ENCODE data around the gene ZNRD2.
A peak's percentile ranks its signal among the peaks of the same experiment; 100 is the strongest.

Gene ZNRD2

GRCh38 chr11:65528819-65529350, 41.4 kb upstream of the ZNRD2 start:
- Histone ChIP-seq H3K79me2 (ENCODE audit: control insufficient read depth, insufficient read depth, low read length, poor library complexity) (peaks cover 10% of the 10 kb centered on the region), H3K4me2 (ENCODE audit: low read length) (no peak overlapping the region), H3K79me1 (ENCODE audit: low read length) (peaks cover 10% of the 10 kb centered on the region), H3K27me3 (ENCODE audit: insufficient read depth, low read length) (no peaks in the 10 kb centered on the region), H3K9me3 (ENCODE audit: insufficient read depth, low read depth, low read length) (peaks cover 2% of the 10 kb centered on the region), H4K12ac (ENCODE audit: low read depth, low read length) (no peak overlapping the region), H3K36me3 (ENCODE audit: control insufficient read depth in 1 of 2, insufficient read depth in 2 of 2, low read length in 2 of 2) (peaks cover 64 to 67% of the 10 kb centered on the region in 2 experiments), H4K91ac (ENCODE audit: low read depth, low read length) (no peak overlapping the region), H3K4me3 (ENCODE audit: low read depth, low read length) (no peak overlapping the region), H2AFZ (ENCODE audit: insufficient read depth, low read length, poor library complexity) (no peak overlapping the region), H4K8ac (ENCODE audit: low read depth, low read length) (no peak overlapping the region), H3K14ac (ENCODE audit: low read length) (no peak overlapping the region), H3K27ac (ENCODE audit: low read depth, low read length) (no peak overlapping the region), H3K4me1 (ENCODE audit: control insufficient read depth in 1 of 2, insufficient read depth in 2 of 2, low read length in 2 of 2) (peaks cover 12 to 16% of the 10 kb centered on the region in 2 experiments), H2BK5ac (ENCODE audit: low read depth, low read length, poor library complexity) (no peak overlapping the region), H3K18ac (ENCODE audit: low read length) (no peak overlapping the region), H3K9ac (ENCODE audit: low read length) (no peak overlapping the region), H3K23ac (ENCODE audit: low read length) (no peak overlapping the region), H2AK5ac (ENCODE audit: low read length) (no peak overlapping the region), H2BK12ac (ENCODE audit: low read length) (no peak overlapping the region), H3K4ac (ENCODE audit: low read depth, low read length) (no peak overlapping the region), H2BK120ac (ENCODE audit: insufficient read depth, low read length, poor library complexity) (no peak overlapping the region)
- no peak for DNase-seq
- no CpG with 5 or more reads among the region's 12 CpGs for WGBS (ENCODE audit: extremely low coverage, insufficient coverage, insufficient read length)

GRCh38 chr11:65529475-65530156, 40.7 kb upstream of the ZNRD2 start:
- H3K14ac ChIP-seq (ENCODE audit: low read length) = no peak overlapping the region

GRCh38 chr11:65530157-65530496, 40.1 kb upstream of the ZNRD2 start:
- H3K14ac ChIP-seq (ENCODE audit: low read length) = no peak overlapping the region
- H2BK120ac ChIP-seq (ENCODE audit: insufficient read depth, low read length, poor library complexity) = no peak overlapping the region
- H2AK5ac ChIP-seq (ENCODE audit: low read length) = no peak overlapping the region
- WGBS (ENCODE audit: extremely low coverage, insufficient coverage, insufficient read length) = no CpG with 5 or more reads among the region's 5 CpGs
- H2BK12ac ChIP-seq (ENCODE audit: low read length) = no peak overlapping the region
- no peak overlapping the region for H3K9ac ChIP-seq (ENCODE audit: low read length)
- no peak overlapping the region for H4K12ac ChIP-seq (ENCODE audit: low read depth, low read length)
- no peak overlapping the region for H2BK5ac ChIP-seq (ENCODE audit: low read depth, low read length, poor library complexity)
- H3K27me3 ChIP-seq (ENCODE audit: insufficient read depth, low read length) = no peaks in the 10 kb centered on the region
- H4K91ac ChIP-seq (ENCODE audit: low read depth, low read length) = no peak overlapping the region
- no peak overlapping the region for H3K27ac ChIP-seq (ENCODE audit: low read depth, low read length)
- peaks cover 6% of the 10 kb centered on the region for H3K79me1 ChIP-seq (ENCODE audit: low read length)
- no peak overlapping the region for H2AFZ ChIP-seq (ENCODE audit: insufficient read depth, low read length, poor library complexity)
- peak in 1 of 2 donors; percentile 19 for DNase-seq
- no peak overlapping the region for H4K8ac ChIP-seq (ENCODE audit: low read depth, low read length)
- H3K4ac ChIP-seq (ENCODE audit: low read depth, low read length) = no peak overlapping the region
- H3K18ac ChIP-seq (ENCODE audit: low read length) = no peak overlapping the region
- H3K4me3 ChIP-seq (ENCODE audit: low read depth, low read length) = no peak overlapping the region
- no peak overlapping the region for H3K4me2 ChIP-seq (ENCODE audit: low read length)
- H3K9me3 ChIP-seq (ENCODE audit: insufficient read depth, low read depth, low read length) = peaks cover 2% of the 10 kb centered on the region
- peaks cover 71 to 76% of the 10 kb centered on the region in 2 experiments for H3K36me3 ChIP-seq (ENCODE audit: control insufficient read depth in 1 of 2, insufficient read depth in 2 of 2, low read length in 2 of 2)
- H3K4me1 ChIP-seq (ENCODE audit: control insufficient read depth in 1 of 2, insufficient read depth in 2 of 2, low read length in 2 of 2) = peaks cover 8 to 10% of the 10 kb centered on the region in 2 experiments
- H3K79me2 ChIP-seq (ENCODE audit: control insufficient read depth, insufficient read depth, low read length, poor library complexity) = peaks cover 8% of the 10 kb centered on the region
- H3K23ac ChIP-seq (ENCODE audit: low read length) = no peak overlapping the region

More at GRCh38 chr11:65529475-65530156, 40.7 kb upstream of the ZNRD2 start:
- Histone ChIP-seq H2BK12ac (ENCODE audit: low read length) (no peak overlapping the region), H2AK5ac (ENCODE audit: low read length) (no peak overlapping the region), H3K79me1 (ENCODE audit: low read length) (peaks cover 8% of the 10 kb centered on the region), H3K4me1 (ENCODE audit: control insufficient read depth in 1 of 2, insufficient read depth in 2 of 2, low read length in 2 of 2) (peaks cover 8 to 10% of the 10 kb centered on the region in 2 experiments), H4K91ac (ENCODE audit: low read depth, low read length) (no peak overlapping the region), H3K18ac (ENCODE audit: low read length) (no peak overlapping the region), H3K23ac (ENCODE audit: low read length) (no peak overlapping the region), H3K36me3 (ENCODE audit: control insufficient read depth in 1 of 2, insufficient read depth in 2 of 2, low read length in 2 of 2) (peaks cover 65 to 71% of the 10 kb centered on the region in 2 experiments), H3K4me2 (ENCODE audit: low read length) (no peak overlapping the region), H2BK5ac (ENCODE audit: low read depth, low read length, poor library complexity) (no peak overlapping the region), H3K27me3 (ENCODE audit: insufficient read depth, low read length) (no peaks in the 10 kb centered on the region), H3K9me3 (ENCODE audit: insufficient read depth, low read depth, low read length) (peaks cover 2% of the 10 kb centered on the region), H2BK120ac (ENCODE audit: insufficient read depth, low read length, poor library complexity) (no peak overlapping the region), H3K4ac (ENCODE audit: low read depth, low read length) (no peak overlapping the region), H4K8ac (ENCODE audit: low read depth, low read length) (no peak overlapping the region), H3K27ac (ENCODE audit: low read depth, low read length) (no peak overlapping the region), H3K79me2 (ENCODE audit: control insufficient read depth, insufficient read depth, low read length, poor library complexity) (peaks cover 10% of the 10 kb centered on the region), H2AFZ (ENCODE audit: insufficient read depth, low read length, poor library complexity) (no peak overlapping the region), H3K4me3 (ENCODE audit: low read depth, low read length) (no peak overlapping the region), H3K9ac (ENCODE audit: low read length) (no peak overlapping the region), H4K12ac (ENCODE audit: low read depth, low read length) (no peak overlapping the region)
- DNase-seq = no peak
- WGBS (ENCODE audit: extremely low coverage, insufficient coverage, insufficient read length) = no CpG with 5 or more reads among the region's 10 CpGs

- Histone ChIP-seq H4K12ac (ENCODE audit: low read depth, low read length) (no peak overlapping the region), H3K4me3 (ENCODE audit: low read depth, low read length) (no peak overlapping the region), H3K9me3 (ENCODE audit: insufficient read depth, low read depth, low read length) (peaks cover 2% of the 10 kb centered on the region), H3K18ac (ENCODE audit: low read length) (no peak overlapping the region), H3K4me1 (ENCODE audit: control insufficient read depth in 1 of 2, insufficient read depth in 2 of 2, low read length in 2 of 2) (no peaks in the 10 kb centered on the region), H3K23ac (ENCODE audit: low read length) (no peak overlapping the region), H3K27ac (ENCODE audit: low read depth, low read length) (no peak overlapping the region), H2BK120ac (ENCODE audit: insufficient read depth, low read length, poor library complexity) (no peak overlapping the region), H3K14ac (ENCODE audit: low read length) (no peak overlapping the region), H3K4ac (ENCODE audit: low read depth, low read length) (no peak overlapping the region), H3K79me1 (ENCODE audit: low read length) (no peaks in the 10 kb centered on the region), H4K8ac (ENCODE audit: low read depth, low read length) (no peak overlapping the region), H2AFZ (ENCODE audit: insufficient read depth, low read length, poor library complexity) (no peak overlapping the region), H3K9ac (ENCODE audit: low read length) (no peak overlapping the region), H3K27me3 (ENCODE audit: insufficient read depth, low read length) (no peaks in the 10 kb centered on the region), H2BK12ac (ENCODE audit: low read length) (no peak overlapping the region), H2AK5ac (ENCODE audit: low read length) (no peak overlapping the region), H2BK5ac (ENCODE audit: low read depth, low read length, poor library complexity) (no peak overlapping the region), H3K36me3 (ENCODE audit: control insufficient read depth in 1 of 2, insufficient read depth in 2 of 2, low read length in 2 of 2) (peaks cover 79 to 85% of the 10 kb centered on the region in 2 experiments), H4K91ac (ENCODE audit: low read depth, low read length) (no peak overlapping the region), H3K79me2 (ENCODE audit: control insufficient read depth, insufficient read depth, low read length, poor library complexity) (no peaks in the 10 kb centered on the region), H3K4me2 (ENCODE audit: low read length) (no peak overlapping the region)
- no peak for DNase-seq
- no CpG with 5 or more reads among the region's 15 CpGs for WGBS (ENCODE audit: extremely low coverage, insufficient coverage, insufficient read length)
These were observed 37.8 kb upstream of the ZNRD2 start for GRCh38 chr11:65532388-65533064.

Data from trophoblast cell (in vitro differentiated cells and primary cell).